GM10248 (cell line): ENCODE measurements around the gene LENG8.
"Not testable (repeated sequence)": the region's sequence is repeated elsewhere in the genome, so short reads cannot be mapped to it uniquely, and the experiment has no call there.

Experiments
- CTCF ChIA-PET: fragments of 300-600 bp; sonication (Branson Sonifier 250); formaldehyde crosslinking; extraction: SDS; loops from one replicate; lab custom pipeline; 2021; ENCODE audit warnings: antibody characterized with exemption; lab: Yijun Ruan, JAX
- POLR2A ChIA-PET: fragments of 350-650 bp; sonication (Branson Sonifier 250); formaldehyde crosslinking; extraction: SDS; loops from one replicate; lab custom pipeline; 2020; ENCODE audit warnings: antibody characterized with exemption; lab: Yijun Ruan, JAX
- DNase-seq: peaks from one replicate; pipeline ENCODE4 v3.0.0; 2012; ENCODE audit errors: extremely low spot score
- CTCF ChIP-seq: IDR thresholded peaks from 2 replicates; pipeline ENCODE4 v1.5.1; 2012; ENCODE audit warnings: mild to moderate bottlenecking, low read depth; ENCODE audit errors: extremely low read depth, missing control alignments, control extremely low read depth

The LENG8 gene

GRCh38 chr19:54507824-54508223, 58.8 kb downstream of the LENG8 start:
- ChIA-PET CTCF (no interaction called here), POLR2A (no interaction called here)
- DNase-seq, result no peak
- TF ChIP-seq CTCF, result no peak

GRCh38 chr19:54508487-54508886, 59.5 kb downstream of the LENG8 start:
- CTCF ChIA-PET, DNase-seq, POLR2A ChIA-PET: not testable (repeated sequence)

GRCh38 chr19:54509200-54509940, 60.4 kb downstream of the LENG8 start:
- POLR2A ChIA-PET, CTCF ChIA-PET, DNase-seq: not testable (repeated sequence)
